ENCODE results near the gene GATA2.

GATA2 gene

DNA sequence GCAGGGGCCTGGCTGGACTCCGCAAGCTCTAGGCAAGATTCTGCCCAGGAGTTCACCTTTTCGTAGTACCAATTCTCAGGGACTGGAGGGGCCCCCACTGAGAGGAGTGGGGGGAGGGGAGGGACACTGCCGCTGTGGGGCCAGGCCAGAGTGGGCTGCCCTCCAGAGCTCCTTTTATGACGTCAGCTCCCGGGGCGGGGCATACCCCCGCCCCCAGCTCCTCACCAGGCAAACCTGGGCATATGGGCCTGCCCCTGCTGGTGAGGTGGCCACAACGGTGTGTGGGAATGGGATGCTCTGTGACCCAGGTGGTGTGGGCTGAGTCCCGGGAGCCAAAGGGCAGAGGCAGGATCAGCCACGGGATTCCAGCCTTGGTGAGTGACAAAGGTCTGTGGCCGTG lies 29.6 kb downstream of the GATA2 start:
- ChIA-PET CTCF (interaction anchor here (1.0 to 1.5 kb wide), 3 partner anchors 12 to 39 kb away, joined by 3 to 4 read pairs (median 3); no protein-coding TSS in a partner anchor), POLR2A (no interaction called here)
- TF ChIP-seq, protein P1, sequence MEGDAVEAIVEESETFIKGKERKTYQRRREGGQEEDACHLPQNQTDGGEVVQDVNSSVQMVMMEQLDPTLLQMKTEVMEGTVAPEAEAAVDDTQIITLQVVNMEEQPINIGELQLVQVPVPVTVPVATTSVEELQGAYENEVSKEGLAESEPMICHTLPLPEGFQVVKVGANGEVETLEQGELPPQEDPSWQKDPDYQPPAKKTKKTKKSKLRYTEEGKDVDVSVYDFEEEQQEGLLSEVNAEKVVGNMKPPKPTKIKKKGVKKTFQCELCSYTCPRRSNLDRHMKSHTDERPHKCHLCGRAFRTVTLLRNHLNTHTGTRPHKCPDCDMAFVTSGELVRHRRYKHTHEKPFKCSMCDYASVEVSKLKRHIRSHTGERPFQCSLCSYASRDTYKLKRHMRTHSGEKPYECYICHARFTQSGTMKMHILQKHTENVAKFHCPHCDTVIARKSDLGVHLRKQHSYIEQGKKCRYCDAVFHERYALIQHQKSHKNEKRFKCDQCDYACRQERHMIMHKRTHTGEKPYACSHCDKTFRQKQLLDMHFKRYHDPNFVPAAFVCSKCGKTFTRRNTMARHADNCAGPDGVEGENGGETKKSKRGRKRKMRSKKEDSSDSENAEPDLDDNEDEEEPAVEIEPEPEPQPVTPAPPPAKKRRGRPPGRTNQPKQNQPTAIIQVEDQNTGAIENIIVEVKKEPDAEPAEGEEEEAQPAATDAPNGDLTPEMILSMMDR (IDR thresholded peaks at IDR 0.05; ENCODE audit: insufficient read depth, low read length, missing control alignments), result no peak
- H3K4me3 ChIP-seq (ENCODE audit: low read depth, low read length), result no peak overlapping the region
- no peak for DNase-seq (ENCODE audit: low read depth, low spot score)

DNA sequence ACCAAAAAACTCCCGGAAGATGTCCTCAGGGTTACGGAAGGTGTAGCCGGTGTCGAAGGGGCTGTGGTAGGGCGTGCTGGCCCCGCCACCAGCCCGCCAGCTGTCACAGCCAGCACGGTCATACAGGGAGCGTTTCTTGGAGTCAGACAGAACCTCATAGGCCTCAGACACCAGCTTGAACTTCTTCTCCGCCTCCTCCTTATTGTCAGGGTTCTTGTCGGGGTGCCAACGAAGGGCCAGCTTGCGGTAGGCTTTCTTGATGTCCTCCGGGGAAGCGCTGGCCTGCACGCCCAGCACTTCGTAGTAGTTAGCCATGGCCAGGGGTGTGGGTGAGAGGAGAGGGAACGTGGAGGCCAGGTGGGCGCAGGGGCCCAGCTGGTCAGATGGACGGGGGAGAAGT lies 30.1 kb downstream of the GATA2 start:
- CTCF ChIA-PET, result interaction anchor here (1.1 to 1.5 kb wide), 2 partner anchors 11 to 38 kb away, joined by 3 to 4 read pairs; no protein-coding TSS in a partner anchor
- H3K4me3 ChIP-seq (ENCODE audit: low read depth, low read length), result no peak overlapping the region
- no peak for DNase-seq (ENCODE audit: low read depth, low spot score)
- POLR2A ChIA-PET, result no interaction called here
- TF ChIP-seq, protein P1 (IDR thresholded peaks at IDR 0.05; ENCODE audit: insufficient read depth, low read length, missing control alignments), result no peak

DNA sequence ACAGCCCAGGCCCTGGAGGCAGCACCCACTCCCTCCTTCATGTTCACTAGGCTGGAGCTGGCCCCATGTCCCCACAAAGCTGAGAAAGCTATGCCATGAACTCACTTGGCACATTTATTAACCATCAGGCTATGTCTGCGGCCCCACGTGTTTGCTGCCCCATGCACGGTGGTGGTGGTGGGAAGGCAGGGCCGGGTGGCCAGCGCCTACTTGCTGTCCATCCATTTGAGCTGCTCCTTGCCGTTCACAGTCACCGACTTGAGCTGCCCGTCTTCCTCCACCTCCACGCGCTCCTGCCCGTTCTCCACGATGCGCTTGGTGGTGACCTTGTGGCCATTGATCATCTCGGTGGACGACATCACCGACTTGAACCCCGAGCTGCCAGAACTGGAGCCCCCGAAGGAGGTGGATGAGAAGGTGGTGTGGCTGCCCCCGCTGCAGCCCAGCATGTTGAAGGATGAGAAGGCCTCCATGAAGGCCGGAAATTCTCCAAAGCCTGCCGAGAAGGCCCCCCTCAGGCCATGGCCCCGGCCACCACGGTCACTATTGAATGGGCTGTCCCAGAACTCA lies 30.6 kb downstream of the GATA2 start:
- ChIA-PET CTCF (interaction anchor here (1.1 to 1.5 kb wide), 3 partner anchors 11 to 38 kb away, joined by 3 to 4 read pairs (median 3); no protein-coding TSS in a partner anchor), POLR2A (no interaction called here)
- DNase-seq (ENCODE audit: low read depth, low spot score), result no peak
- no peak overlapping the region for H3K4me3 ChIP-seq (ENCODE audit: low read depth, low read length)
- TF ChIP-seq, protein P1 (IDR thresholded peaks at IDR 0.05; ENCODE audit: insufficient read depth, low read length, missing control alignments), result no peak

DNA sequence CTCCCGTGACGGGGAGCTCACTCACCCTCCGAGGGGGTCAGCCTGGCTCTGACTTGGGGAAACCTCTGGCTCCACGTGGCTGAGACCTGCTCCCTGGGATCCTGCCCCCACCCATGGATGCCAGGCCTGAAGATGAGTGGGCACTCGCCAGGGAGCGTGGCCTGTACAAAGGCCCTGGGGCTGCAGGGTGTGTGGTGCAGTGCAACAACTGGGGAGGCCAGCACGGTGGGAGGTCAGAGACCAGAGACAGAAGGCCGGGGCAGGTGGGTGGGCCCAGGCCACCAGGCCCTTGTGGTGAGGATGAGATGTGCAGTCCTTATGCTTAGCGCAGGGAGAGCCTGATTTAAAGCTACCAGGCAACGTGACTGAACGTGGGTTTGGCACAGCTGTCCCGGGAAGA lies 31.3 kb downstream of the GATA2 start:
- POLR2A ChIA-PET, result no interaction called here

DNA sequence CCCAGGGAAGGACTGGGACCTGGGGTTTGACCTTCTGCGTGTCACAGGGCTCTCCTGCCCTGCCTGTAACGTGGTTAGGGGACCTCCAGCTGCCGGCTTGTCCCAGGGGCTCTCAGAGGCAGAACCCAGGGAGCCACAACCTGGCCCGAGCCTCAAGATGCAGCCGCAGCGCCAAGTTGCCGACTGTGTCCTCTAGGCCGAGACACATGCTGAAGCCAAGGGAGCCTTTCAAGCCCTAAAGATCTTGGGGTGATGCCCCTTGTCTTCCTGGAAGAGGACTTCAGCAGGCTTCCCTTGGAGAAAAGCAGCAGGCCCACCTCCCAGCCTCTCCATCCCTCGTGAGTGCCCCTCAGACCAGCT lies 33.6 kb downstream of the GATA2 start:
- no peak overlapping the region for H3K4me3 ChIP-seq (ENCODE audit: low read depth, low read length)
- TF ChIP-seq, protein P1 (IDR thresholded peaks at IDR 0.05; ENCODE audit: insufficient read depth, low read length, missing control alignments), result no peak
- ChIA-PET CTCF (interaction anchor here (1.2 kb wide), 1 partner anchor 11 kb away, joined by 3 read pairs; no protein-coding TSS in a partner anchor), POLR2A (no interaction called here)
- no peak for DNase-seq (ENCODE audit: low read depth, low spot score)

More for the DNA sequence above, 31.3 kb downstream of the GATA2 start:
- no peak overlapping the region for H3K4me3 ChIP-seq (ENCODE audit: low read depth, low read length)
- TF ChIP-seq, protein P1 (IDR thresholded peaks at IDR 0.05; ENCODE audit: insufficient read depth, low read length, missing control alignments), result no peak
- CTCF ChIA-PET, result interaction anchor here (1.1 to 1.3 kb wide), 2 partner anchors 10 to 34 kb away, joined by 3 read pairs; no protein-coding TSS in a partner anchor
- no peak for DNase-seq (ENCODE audit: low read depth, low spot score)

DNA sequence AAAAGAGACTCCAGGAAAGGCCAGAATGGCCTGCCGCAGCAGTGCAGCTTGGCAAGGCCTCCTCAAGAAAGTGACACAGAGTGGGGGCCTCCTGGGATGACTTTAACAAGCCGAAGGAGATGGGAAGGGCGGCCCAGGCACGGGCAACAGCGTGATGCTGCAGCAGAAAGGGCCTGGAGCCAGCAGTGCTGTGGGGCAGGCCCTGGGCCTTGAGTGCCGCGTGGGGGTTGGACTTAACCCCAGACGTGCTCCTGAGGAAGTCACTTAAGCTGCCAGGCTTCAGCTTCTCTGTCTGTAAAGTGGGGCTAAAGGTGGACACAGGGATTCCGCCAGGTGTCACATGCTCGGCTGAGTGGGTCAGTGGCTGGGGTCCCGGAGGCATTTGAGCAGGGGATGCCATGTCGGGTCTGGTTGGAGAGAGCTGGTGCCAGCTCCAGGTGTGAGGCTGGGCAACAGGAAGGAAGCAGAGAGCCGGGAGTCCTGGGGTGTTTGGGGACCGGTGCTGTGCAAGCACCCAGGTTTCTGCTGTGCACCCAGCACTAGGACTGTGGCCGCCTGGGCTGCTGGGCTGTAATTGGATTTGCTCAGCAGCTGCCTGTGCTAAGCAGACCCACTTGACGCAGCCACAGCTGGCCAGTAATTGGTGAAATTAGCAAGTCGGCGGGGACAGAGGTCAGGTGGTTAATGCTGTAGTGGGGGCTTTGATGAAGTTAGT lies 34.1 kb downstream of the GATA2 start:
- H3K4me3 ChIP-seq (ENCODE audit: low read depth, low read length), result no peak overlapping the region
- TF ChIP-seq, protein P1 (IDR thresholded peaks at IDR 0.05; ENCODE audit: insufficient read depth, low read length, missing control alignments), result no peak
- ChIA-PET CTCF (interaction anchor here (0.8 to 1.2 kb wide), 2 partner anchors 10 to 17 kb away, joined by 3 to 4 read pairs; no protein-coding TSS in a partner anchor), POLR2A (no interaction called here)
- no peak for DNase-seq (ENCODE audit: low read depth, low spot score)

Measured in AG04449 (cell line).